Measurements from ENCODE around the gene PFKFB4.
"Not testable (repeated sequence)": the region's sequence is repeated elsewhere in the genome, so short reads cannot be mapped to it uniquely, and the experiment has no call there.

Gene PFKFB4

GRCh38 chr3:48530701-48531100 lies 25.9 kb downstream of the PFKFB4 start:
- not testable (repeated sequence) for DNase-seq (ENCODE audit: low spot score)

DNA sequence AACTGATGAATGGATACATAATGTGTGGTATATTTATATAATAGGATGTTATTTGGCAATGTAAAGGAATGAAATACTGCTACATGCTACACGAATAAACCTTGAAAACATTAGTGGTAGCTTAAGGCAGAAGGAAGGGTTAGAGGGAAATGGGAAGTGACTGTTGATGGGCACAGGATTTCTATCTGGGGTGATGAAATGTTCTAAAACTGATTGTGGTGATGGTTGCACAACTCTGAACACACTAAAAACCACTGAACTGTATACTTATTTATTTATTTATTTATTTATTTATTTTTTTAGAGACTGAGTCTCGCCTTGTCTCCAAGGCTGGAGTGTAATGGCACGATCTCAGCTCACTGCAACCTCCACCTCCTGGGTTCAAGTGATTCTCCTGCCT lies 27.8 kb downstream of the PFKFB4 start:
- DNase-seq (ENCODE audit: low spot score): no peak

DNA sequence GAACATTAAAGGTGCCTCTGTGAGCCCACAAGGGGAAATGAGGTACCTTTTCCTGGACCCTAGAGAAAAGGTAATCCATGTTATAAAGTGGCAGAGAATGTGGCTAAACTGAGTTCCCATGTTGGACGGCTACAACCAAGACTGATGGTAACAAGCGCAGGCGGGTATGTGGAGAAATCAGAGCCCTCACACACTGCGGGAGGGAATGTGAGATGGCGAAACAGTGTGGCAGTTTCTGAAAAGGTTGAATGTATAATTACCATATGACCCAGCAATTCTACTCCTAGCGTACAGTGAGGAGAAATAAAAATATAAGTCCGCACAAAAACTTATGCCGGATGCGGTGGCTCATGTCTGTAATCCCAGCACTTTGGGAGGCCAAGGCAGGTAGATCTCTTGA lies 28.6 kb downstream of the PFKFB4 start:
- no peak for DNase-seq (ENCODE audit: low spot score)

DNA sequence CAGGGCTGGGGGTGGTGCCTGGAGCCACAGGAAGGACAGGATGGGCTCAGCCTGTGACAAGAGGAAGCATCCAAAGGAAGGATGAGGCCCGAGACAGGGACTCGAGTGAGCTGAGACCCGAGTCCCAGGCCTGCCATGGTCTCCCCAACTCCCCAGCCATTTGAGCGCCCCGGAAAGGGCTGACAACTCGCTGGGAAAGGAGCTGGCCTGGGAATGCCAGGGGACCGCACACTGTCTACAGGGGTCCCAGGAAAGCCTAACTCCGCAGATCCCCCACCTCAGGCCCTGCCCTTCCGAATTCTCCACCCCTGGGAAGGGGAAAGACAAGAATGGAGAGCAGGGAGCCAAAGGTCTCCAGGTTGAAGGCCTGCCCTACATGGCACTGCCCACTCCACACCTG lies 31.6 kb downstream of the PFKFB4 start:
- no peak for DNase-seq (ENCODE audit: low spot score)

DNA sequence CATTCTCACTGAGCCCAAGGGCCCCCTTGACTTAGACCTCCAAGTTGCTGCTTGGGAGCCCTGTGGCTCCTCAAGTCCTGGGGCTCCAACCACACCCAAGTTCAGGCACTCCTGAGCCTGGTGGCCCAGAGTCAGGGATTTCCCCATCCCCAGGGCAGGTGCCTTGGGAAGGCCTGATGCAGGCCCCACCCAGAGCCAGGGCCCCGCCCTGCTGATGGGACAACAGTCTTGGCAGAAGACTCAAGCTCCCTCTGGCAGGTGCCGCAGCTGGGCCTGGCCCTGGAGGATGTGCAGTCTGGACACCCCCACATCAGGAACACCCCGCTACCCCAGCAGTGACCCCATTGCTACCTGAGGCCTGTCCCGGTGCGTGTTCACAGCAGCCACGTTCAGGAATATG lies 35.0 kb downstream of the PFKFB4 start:
- no peak for DNase-seq (ENCODE audit: low spot score)

- DNase-seq (ENCODE audit: low spot score): no peak
Observed at GRCh38 chr3:48519277-48519643, 37.3 kb downstream of the PFKFB4 start.

GRCh38 chr3:48518638-48519276 lies 37.8 kb downstream of the PFKFB4 start:
- DNase-seq (ENCODE audit: low spot score): no peak

- DNase-seq (ENCODE audit: low spot score): no peak
Observed at GRCh38 chr3:48518069-48518468, 38.5 kb downstream of the PFKFB4 start.

- DNase-seq (ENCODE audit: low spot score): no peak
Observed at GRCh38 chr3:48516571-48516970, 40.0 kb downstream of the PFKFB4 start.

DNA sequence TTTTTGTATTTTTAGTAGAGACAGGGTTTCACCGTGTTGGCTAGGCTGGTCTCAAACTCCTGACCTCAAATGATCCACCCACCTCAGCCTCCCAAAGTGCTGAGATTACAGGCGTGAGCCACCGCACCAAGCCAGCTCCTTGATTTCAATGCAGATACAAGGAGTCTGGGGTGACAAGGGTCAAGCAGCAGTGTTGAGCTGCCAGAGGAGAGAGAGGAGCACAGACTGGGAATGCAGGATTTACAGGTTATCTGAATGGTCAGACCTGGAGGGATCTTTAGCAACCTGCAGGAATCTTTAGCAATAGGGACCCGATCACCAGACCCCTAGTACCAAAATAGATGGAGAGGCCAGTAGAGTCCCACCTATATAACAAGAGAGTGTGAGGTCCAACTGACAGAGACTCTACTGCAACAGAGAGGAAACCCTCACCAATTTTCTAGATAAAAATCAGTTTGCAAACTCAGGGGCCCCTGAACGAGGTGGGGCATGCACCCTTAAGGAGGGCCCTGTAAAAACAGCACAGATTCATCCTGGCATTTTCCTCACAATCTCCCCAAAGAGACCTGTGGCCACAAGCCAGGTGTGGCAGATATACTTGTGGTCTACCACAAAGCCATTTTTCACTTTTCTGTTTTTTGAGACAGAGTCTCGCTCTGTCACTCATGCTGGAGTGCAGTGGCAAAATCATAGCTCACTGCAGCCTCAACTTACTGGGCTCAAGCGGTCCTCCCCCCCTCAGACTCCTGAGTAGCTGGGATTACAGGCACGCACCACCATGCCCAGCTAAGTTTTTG lies 42.0 kb downstream of the PFKFB4 start:
- DNase-seq (ENCODE audit: low spot score): no peak

GRCh38 chr3:48511551-48511950 lies 45.1 kb downstream of the PFKFB4 start:
- DNase-seq (ENCODE audit: low spot score): no peak

- no peak for DNase-seq (ENCODE audit: low spot score)
Observed at GRCh38 chr3:48507256-48508061, 49.1 kb downstream of the PFKFB4 start.

DNA sequence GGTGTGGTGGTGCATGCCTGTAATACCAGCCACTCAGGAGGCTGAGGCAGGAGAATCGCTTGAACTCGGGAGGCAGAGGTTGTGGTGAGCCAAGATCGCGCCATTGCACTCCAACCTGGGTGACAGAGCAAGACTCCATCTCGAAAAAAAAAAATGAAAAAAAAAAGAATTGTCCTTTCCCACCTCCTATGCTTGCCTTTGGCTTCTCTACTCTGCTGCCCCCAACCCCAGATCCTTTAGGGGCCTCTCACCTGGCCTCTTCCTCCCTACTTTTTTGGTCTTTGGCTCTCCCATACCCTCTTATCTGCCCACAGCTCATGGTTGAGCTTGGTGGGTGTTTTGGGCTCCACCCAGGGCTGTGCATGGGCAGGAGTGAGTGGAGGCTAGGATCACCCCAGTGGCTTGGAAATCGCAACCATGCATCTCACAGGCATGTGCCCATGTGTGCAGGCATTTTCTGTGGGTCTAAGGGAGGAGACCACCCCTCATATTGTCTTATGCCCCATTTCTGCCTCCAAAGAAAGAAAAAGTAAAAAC lies 50.6 kb downstream of the PFKFB4 start:
- DNase-seq (ENCODE audit: low spot score): no peak

- DNase-seq (ENCODE audit: low spot score): no peak
Observed at GRCh38 chr3:48505146-48505545, 51.5 kb downstream of the PFKFB4 start.

GRCh38 chr3:48504051-48504946 lies 52.3 kb downstream of the PFKFB4 start, which contains the start of gene SHISA5:
TSS of gene SHISA5 (minus strand) at chr3:48504174. CDS start at chr3:48504094, 80 bp downstream.
- peak; percentile 47 for DNase-seq (ENCODE audit: low spot score)

DNA sequence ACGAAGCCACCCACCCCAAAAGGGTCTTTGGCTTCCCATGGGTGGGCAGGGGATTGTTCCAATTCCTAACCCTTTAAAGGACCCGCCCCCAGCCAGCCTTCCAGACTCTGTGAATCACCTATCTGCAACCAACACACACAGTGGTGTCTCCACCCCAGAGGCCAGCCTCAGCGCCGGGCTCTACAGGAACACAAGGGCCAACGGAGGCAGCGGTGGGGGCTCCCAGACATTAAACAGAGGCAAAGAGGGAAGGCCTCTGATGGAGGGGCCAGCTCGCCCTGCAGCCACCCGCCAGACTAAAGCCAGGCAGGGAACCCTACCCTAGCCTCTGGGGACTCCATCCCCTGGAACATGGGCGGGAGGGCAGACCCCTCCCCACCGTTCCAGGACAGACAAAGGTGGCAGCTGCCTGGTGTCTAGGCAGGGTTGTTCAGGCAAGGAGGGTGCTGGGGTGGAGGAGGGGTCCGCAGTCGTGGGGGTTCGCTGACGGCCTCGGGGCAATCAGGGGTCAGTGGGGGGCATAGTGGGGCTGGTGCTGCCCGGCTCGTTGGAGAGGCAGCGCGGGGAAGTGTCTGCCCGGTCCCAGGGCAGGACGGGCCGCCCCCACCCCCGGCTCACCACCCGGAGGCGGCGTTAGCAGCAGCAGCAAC lies 53.1 kb downstream of the PFKFB4 start:
- no peak for DNase-seq (ENCODE audit: low spot score)

DNA sequence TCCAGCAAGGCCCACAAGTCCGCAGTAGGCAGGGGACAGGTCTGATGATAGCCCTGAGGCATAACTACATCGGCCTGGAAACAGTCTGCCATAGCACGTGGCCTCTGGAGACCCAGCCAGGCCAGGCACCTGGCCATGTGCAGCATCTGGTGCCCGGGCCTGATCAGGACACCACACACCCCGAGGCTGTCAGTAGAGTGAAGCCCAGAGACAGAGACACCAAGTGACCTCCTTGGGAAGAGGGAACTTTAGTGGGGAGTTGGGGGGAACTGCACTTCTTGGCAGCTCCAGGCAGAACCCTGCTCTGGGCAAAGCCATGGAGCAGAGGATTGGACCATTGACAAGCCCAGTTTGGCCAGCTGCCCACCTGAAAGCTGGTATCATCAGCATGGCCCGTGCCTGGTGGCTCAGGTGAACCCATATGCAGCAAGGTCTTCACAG lies 53.9 kb downstream of the PFKFB4 start:
- DNase-seq (ENCODE audit: low spot score): no peak

GRCh38 chr3:48502121-48502520 lies 54.5 kb downstream of the PFKFB4 start:
- no peak for DNase-seq (ENCODE audit: low spot score)

- no peak for DNase-seq (ENCODE audit: low spot score)
Observed at GRCh38 chr3:48501196-48501595, 55.4 kb downstream of the PFKFB4 start.

DNA sequence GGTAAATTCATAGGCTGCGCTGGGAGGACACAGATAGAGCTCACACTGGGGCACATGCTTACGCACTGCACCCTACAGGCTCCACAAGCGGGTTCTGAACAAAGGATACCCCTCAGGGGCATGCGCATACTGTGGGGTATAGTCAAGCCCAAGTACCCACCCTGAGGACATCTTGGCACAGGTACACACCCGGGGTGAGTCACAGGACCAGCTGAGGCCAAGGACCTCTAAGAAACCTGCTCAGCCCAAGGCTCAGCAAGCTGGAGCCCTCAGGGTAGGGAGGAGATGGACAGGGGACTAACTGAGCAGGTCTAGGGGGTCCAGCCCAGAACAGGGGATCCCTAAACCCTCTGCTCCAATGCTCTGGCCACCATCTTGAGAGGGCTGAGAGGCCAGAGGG lies 55.9 kb downstream of the PFKFB4 start:
- no peak for DNase-seq (ENCODE audit: low spot score)

DNA sequence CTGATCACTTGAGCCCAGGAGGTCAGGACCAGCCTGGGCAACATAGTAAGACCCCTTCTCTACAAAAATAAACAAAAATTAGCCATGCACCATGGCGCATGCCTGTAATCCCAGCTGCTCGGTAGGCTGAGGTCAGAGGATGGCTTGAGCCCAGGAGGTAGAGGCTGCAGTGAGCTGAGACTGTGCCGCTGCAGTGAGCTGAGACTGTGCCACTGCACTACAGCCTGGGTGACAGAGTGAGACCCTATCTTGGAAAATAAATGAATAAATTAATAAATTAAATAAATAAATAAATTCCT lies 63.5 kb downstream of the PFKFB4 start:
- DNase-seq (ENCODE audit: low spot score): no peak

Measured in globus pallidus (tissue), 1 donor.